SU-DHL-6 (cell line): ENCODE results near the gene RHOH.

Source experiments
- H2AFZ ChIP-seq: fragments of 200-600 bp; sonication (generic); 2 replicates; pipeline ENCODE4 v1.6.1; 2014; ENCODE audit warnings: low read depth, mild to moderate bottlenecking, moderate library complexity, mixed read lengths, antibody characterized with exemption, low read length; ENCODE audit not compliant: severe bottlenecking
- H3F3A ChIP-seq: fragments of 200-600 bp; shearing (Covaris generic); 2 replicates; pipeline ENCODE4 v1.6.0; 2016; ENCODE audit warnings: antibody characterized with exemption, mild to moderate bottlenecking; ENCODE audit not compliant: insufficient read depth
- H3K27ac ChIP-seq: fragments of 200-600 bp; sonication (generic); 2 replicates; pipeline ENCODE4 v1.5.1; 2016; ENCODE audit warnings: low read depth, mild to moderate bottlenecking, low read length, moderate library complexity, mixed read lengths
- H3K27me3 ChIP-seq: fragments of 200-600 bp; sonication (generic), shearing (Covaris generic); 2 replicates; pipeline ENCODE4 v1.6.0; 2014; ENCODE audit warnings: mild to moderate bottlenecking, low read length
- H3K36me3 ChIP-seq: fragments of 200-600 bp; sonication (generic); 2 replicates; pipeline ENCODE4 v1.6.1; 2014; ENCODE audit warnings: mild to moderate bottlenecking, low read length, mixed read lengths
- H3K4me2 ChIP-seq: fragments of 300-600, 200-600 bp; shearing (Covaris generic), sonication (generic); 2 replicates; pipeline ENCODE4 v1.6.0; 2014; ENCODE audit warnings: low read length, low read depth, mild to moderate bottlenecking; ENCODE audit not compliant: poor library complexity, severe bottlenecking
- H3K4me3 ChIP-seq: fragments of 200-600 bp; sonication (generic); 2 replicates; pipeline ENCODE4 v1.5.1; 2014; ENCODE audit warnings: antibody characterized with exemption, low read length, mild to moderate bottlenecking, mixed read lengths; ENCODE audit not compliant: insufficient read depth, poor library complexity, severe bottlenecking
- H3K79me2 ChIP-seq: fragments of 200-600 bp; sonication (generic); 2 replicates; pipeline ENCODE4 v1.6.1; 2014; ENCODE audit warnings: mild to moderate bottlenecking, low read length, moderate library complexity; ENCODE audit not compliant: insufficient read depth
- H3K9ac ChIP-seq: fragments of 200-600 bp; sonication (generic); 2 replicates; pipeline ENCODE4 v1.7.0; 2014; ENCODE audit warnings: mild to moderate bottlenecking, low read length
- H3K9me2 ChIP-seq: fragments of 200-600 bp; sonication (generic); replicated peaks from 2 replicates; pipeline ENCODE4 v1.6.1; 2014; ENCODE audit warnings: low read length; ENCODE audit not compliant: insufficient read depth
- H3K9me3 ChIP-seq: fragments of 200-600 bp; sonication (generic); 2 replicates; pipeline ENCODE4 v1.6.1; 2014; ENCODE audit warnings: low read length, mixed read lengths; ENCODE audit not compliant: insufficient read depth
- H4K20me1 ChIP-seq: fragments of 200-600 bp; sonication (generic); 2 replicates; pipeline ENCODE4 v1.6.1; 2014; ENCODE audit warnings: low read depth, mild to moderate bottlenecking, antibody characterized with exemption, low read length, moderate library complexity, mixed read lengths
- EZH2phosphoT487 ChIP-seq: fragments of 200-600 bp; sonication (generic), shearing (Covaris generic); conservative IDR thresholded peaks from 2 replicates; pipeline ENCODE4 v1.6.1; 2018; ENCODE audit warnings: mild to moderate bottlenecking, antibody characterized with exemption, low read length, moderate library complexity, mixed read lengths
- TF ChIP-seq, protein P1 (sequence below): fragments of 200-600 bp; sonication (generic); IDR thresholded peaks from one replicate; pipeline ENCODE4 v1.5.1; 2017; ENCODE audit warnings: antibody characterized with exemption, mild to moderate bottlenecking, low read length, moderate library complexity; ENCODE audit not compliant: insufficient read depth, poor library complexity, severe bottlenecking

RHOH gene

GRCh38 chr4:40201898-40202297 lies 5.1 kb downstream of the RHOH start:
- H3K4me2 ChIP-seq = peak overlapping the region; percentile 98
- no peaks in the 10 kb centered on the region; the same call in 1 of the 2 replicates for H4K20me1 ChIP-seq
- no peaks in the 10 kb centered on the region for H3K27me3 ChIP-seq
- no peaks in the 10 kb centered on the region for H3K9me3 ChIP-seq
- peak overlapping the region; percentile 95 for H3K4me3 ChIP-seq
- H3K27ac ChIP-seq = peak overlapping the region; percentile 99
- no peak overlapping the region for H2AFZ ChIP-seq
- peaks cover 26% of the 10 kb centered on the region for H3K36me3 ChIP-seq
- TF ChIP-seq EZH2phosphoT487 = no peak
- TF ChIP-seq, protein P1, sequence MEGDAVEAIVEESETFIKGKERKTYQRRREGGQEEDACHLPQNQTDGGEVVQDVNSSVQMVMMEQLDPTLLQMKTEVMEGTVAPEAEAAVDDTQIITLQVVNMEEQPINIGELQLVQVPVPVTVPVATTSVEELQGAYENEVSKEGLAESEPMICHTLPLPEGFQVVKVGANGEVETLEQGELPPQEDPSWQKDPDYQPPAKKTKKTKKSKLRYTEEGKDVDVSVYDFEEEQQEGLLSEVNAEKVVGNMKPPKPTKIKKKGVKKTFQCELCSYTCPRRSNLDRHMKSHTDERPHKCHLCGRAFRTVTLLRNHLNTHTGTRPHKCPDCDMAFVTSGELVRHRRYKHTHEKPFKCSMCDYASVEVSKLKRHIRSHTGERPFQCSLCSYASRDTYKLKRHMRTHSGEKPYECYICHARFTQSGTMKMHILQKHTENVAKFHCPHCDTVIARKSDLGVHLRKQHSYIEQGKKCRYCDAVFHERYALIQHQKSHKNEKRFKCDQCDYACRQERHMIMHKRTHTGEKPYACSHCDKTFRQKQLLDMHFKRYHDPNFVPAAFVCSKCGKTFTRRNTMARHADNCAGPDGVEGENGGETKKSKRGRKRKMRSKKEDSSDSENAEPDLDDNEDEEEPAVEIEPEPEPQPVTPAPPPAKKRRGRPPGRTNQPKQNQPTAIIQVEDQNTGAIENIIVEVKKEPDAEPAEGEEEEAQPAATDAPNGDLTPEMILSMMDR = no peak
- H3F3A ChIP-seq = peaks cover 78% of the 10 kb centered on the region
- H3K9me2 ChIP-seq = no peaks in the 10 kb centered on the region
- H3K79me2 ChIP-seq = peaks cover 100% of the 10 kb centered on the region
- H3K9ac ChIP-seq = peak overlapping the region; percentile 88

DNA sequence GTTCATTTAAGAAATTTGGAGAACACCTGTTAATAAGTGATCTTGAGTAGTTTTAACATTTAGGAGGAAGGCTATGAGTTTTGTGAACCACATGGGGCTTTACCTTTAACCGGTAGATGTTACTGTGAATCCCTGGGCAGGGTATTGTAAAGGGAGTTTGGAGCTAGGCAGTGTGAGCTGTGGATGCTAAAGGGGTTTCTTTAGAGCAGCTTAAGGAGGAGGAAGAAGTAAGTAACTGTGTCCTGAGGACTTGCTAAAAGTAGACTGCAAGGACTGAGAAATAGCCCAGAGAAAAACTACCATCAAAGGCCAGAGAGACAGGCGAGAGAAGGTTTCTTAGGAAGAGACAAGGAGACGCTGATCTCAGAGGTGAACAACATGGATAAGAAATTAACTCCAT lies 5.6 kb downstream of the RHOH start:
- Histone ChIP-seq H3K4me2 (peak overlapping the region; percentile 98), H3K27ac (peak overlapping the region; percentile 99), H2AFZ (no peak overlapping the region), H3F3A (peaks cover 72% of the 10 kb centered on the region), H3K4me3 (peak overlapping the region; percentile 95), H3K79me2 (peaks cover 100% of the 10 kb centered on the region), H3K9me3 (no peaks in the 10 kb centered on the region), H3K9ac (peak overlapping the region; percentile 88), H3K9me2 (no peaks in the 10 kb centered on the region), H3K27me3 (no peaks in the 10 kb centered on the region), H3K36me3 (peaks cover 22% of the 10 kb centered on the region), H4K20me1 (no peaks in the 10 kb centered on the region; the same call in 1 of the 2 replicates)
- TF ChIP-seq, protein P1 = no peak
- no peak for TF ChIP-seq EZH2phosphoT487

DNA sequence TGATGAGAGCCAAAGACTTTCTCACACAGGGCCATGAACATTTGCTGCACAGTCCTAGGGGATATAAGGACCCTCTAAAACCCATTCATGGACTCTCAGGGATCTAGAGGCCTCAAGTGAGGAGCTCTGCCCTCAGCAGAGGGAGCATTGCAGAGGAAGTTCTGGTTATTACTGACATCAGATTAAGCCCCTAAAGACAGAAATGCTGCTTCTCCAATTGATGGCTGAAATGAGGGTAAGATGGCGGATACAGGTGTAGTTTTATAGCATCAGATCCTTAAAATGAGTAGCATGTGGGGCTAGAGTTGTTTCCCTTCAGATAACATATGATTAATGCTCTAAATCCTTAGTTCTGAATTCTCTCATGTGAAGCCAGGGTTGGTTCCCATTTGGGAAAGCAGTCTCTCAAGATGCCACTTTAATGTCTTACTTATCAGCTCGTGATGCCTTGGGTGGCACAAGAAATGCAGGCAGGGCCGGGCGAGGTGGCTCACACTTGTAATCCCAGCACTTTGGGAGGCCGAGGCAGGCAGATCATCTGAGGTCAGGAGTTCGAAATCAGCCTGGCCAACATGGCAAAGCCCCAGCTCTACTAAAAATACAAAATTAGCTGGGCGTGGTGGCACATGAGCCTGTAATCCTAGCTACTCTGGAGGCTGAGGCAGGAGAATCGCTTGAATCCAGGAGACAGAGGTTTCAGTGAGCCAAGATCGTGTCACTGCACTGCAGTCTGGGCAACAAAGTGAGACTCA lies 7.9 kb downstream of the RHOH start:
- Histone ChIP-seq H3K9me3 (no peaks in the 10 kb centered on the region), H3K9ac (peak overlapping the region; percentile 88), H3K4me3 (peak overlapping the region; percentile 47), H4K20me1 (no peaks in the 10 kb centered on the region; the same call in 1 of the 2 replicates), H3K36me3 (peaks cover 7% of the 10 kb centered on the region), H3F3A (peaks cover 60% of the 10 kb centered on the region), H3K79me2 (peaks cover 100% of the 10 kb centered on the region), H3K9me2 (no peaks in the 10 kb centered on the region), H3K4me2 (peak overlapping the region; percentile 98), H2AFZ (no peak overlapping the region), H3K27ac (peak overlapping the region; percentile 99), H3K27me3 (no peaks in the 10 kb centered on the region)
- TF ChIP-seq, protein P1 = no peak
- TF ChIP-seq EZH2phosphoT487 = no peak
